Stimulated activated CD4-positive, alpha-beta T cell treated with anti-CD3 and anti-CD28 coated beads, Interleukin-1b, Interleukin-23, amount 100 ng/mL, for 24 hours (primary cell): Measurements from ENCODE around the gene G3BP2.

Experiments used
- DNase-seq, 4 experiments: peaks; one replicate each; pipeline ENCODE4 v3.0.0-alpha.2; 2020; ENCODE audit warnings: low read depth in 4 of 4, low spot score in 1 of 4

G3BP2 gene

GRCh38 chr4:75643651-75644050, 29.6 kb downstream of the G3BP2 start:
- DNase-seq, result no peak

- no peak for DNase-seq
Observed at GRCh38 chr4:75639124-75639695, 34.0 kb downstream of the G3BP2 start.

- no peak for DNase-seq
Observed at GRCh38 chr4:75637827-75638226, 35.4 kb downstream of the G3BP2 start.

- DNase-seq, result no peak
Observed at GRCh38 chr4:75637176-75637575, 36.0 kb downstream of the G3BP2 start.

- DNase-seq, result no peak
Observed at GRCh38 chr4:75634951-75635350, 38.3 kb downstream of the G3BP2 start.

- DNase-seq, result no peak
Observed at GRCh38 chr4:75634281-75634680, 38.9 kb downstream of the G3BP2 start.

GRCh38 chr4:75633846-75634245, 39.4 kb downstream of the G3BP2 start:
- DNase-seq, result no peak

GRCh38 chr4:75630937-75631329, 42.3 kb downstream of the G3BP2 start:
- DNase-seq, result no peak

- DNase-seq, result peak; percentile 76 to 87 (median 84)
Observed at GRCh38 chr4:75630174-75630936, 42.9 kb downstream of the G3BP2 start, which contains the start of gene CDKL2. Gene CDKL2, minus strand, starts transcription at chr4:75630528. Its CDS starts 4,540 bp downstream, at chr4:75625988.

GRCh38 chr4:75629239-75629638, 44.0 kb downstream of the G3BP2 start:
- DNase-seq, result no peak

- no peak for DNase-seq
Observed at GRCh38 chr4:75623026-75623425, 50.2 kb downstream of the G3BP2 start.

- no peak for DNase-seq
Observed at GRCh38 chr4:75621715-75622114, 51.5 kb downstream of the G3BP2 start.

GRCh38 chr4:75612306-75612705, 60.9 kb downstream of the G3BP2 start:
- no peak for DNase-seq

- no peak for DNase-seq
Observed at GRCh38 chr4:75605928-75606327, 67.3 kb downstream of the G3BP2 start.

GRCh38 chr4:75599647-75600046, 73.6 kb downstream of the G3BP2 start:
- DNase-seq, result no peak

- DNase-seq, result no peak
Observed at GRCh38 chr4:75598390-75598789, 74.8 kb downstream of the G3BP2 start.

- no peak for DNase-seq
Observed at GRCh38 chr4:75596061-75596460, 77.2 kb downstream of the G3BP2 start.

GRCh38 chr4:75593393-75593792, 79.8 kb downstream of the G3BP2 start:
- DNase-seq, result no peak
